Muscle of arm (tissue), 12 donors: ENCODE measurements around the gene PRKCE. TPM values are rescaled to one million over a fixed set of nuclear protein-coding genes. Genes with fewer than 3 reads are reported as not detected.

Source experiments
- DNase-seq: peaks from one replicate; pipeline ENCODE4 v3.0.0-alpha.2; 2013
- polyA plus RNA-seq, 12 donors: library from polyadenylated mRNA; unstranded; fragments of 120-200 nt; gene quantifications; one replicate each; pipeline ENCODE4 v1.2.1, GENCODE V29; 2013; ENCODE audit not compliant: insufficient read length in 12 of 12

The PRKCE gene
- polyA plus RNA-seq, 12 donors: 4.5 to 17.3 (median 5.4) TPM; not detected in 1

DNA sequence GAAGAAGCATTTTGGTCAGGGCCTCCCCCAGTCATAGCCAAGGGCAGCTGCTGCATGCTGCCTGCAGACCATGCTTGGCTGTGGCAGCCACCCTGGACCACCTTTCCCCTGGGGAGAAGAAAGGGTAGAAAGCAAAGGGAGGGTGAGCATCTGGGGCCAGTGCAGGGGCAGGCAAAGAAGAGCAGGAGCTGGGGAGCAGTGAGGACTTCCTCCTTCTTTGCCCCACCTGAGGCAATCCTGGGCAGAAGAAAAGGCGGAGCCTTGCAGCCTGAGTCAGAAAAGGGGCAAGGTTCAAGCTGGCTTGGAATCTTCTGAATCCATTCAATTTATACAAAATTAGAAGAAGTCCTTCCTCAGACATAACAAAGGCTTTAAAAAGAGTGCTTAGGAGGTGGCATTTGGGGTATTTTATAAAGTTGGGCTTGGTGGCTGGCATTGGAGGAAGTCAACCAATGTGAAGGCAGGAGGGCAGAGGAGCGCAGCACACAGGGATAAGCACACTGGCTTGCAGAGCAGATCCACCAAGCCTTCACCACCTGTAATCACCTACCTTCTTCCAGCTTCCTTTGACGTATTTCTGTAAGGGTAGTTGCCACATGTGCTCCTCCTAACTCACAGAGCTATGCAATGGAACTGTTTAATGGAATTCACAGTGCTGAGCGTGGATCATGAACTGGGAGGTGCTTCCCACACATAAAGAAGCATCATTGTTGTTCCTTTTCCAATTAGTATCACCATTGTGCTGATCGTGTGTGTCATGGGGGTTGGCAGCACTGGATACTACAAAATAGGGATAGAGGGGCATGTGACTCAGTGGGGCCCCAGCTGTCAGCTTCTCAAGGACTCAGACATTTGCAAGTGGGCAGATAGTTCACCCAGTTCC, 491.3 kb downstream of the PRKCE start:
- DNase-seq: no peak

DNA sequence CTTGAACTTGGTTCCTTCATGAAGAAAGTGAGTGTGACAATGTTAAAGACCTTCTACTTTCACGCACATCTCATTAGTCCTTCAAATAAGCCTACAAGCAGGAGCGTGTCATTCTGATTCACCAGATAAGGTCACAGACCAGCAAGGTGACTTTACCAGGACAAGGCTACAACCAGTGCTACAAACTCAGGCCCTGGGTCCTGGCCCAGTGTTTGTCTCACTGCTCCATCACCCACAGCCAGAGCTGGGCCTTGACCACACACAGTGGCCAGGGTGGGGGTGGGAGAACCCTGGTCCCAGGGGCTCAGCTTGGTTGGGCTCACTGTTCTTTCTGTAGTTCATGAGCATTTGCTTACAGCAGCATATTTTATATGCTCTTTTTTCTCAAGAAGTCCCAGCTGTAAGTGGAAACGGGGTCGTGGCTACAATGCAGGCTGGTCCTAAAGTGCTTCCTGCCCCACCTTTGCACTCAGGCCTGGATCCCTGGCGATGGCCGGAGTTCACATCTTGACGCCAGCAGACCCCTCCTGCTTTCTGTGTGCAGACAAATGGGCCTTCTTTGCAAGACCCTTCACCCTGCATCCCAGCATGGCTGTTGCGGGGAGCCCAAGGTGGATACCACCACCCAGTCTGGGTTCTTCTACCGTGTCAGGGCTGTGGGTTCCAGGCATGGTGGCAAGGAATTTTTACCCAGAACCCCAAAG, 492.1 kb downstream of the PRKCE start:
- no peak for DNase-seq

DNA sequence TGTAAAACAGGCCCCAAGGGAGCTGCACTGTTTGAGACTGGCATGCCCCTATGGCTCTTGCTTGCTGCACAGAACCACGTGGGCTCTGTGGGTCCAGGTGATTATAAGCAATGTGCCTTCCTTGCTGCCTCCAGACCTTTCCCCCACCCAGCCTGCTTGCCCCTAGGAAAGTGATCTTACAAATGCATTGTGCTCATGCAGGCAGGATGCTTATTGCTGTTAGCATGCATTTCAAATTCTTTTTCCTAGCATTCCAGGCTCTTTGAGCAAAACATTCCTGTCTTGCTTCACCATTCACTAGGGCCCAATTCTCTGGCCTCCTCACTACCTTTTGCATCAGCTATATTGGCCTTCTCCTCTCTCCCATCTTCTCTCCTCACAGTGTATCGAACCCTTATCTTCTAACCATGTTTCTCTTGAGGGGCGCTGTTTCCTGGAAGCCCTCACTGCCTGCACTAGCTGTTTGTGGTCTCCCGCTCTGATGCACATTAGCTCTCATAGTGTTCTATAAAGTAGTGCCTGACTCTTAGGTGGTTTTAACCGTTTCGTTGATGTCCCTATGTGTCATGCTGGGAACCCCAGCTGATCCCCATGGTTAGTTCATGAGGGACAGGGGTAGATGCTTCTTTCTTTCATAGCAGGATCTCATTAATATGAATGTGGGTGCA, 492.8 kb downstream of the PRKCE start:
- DNase-seq: no peak

DNA sequence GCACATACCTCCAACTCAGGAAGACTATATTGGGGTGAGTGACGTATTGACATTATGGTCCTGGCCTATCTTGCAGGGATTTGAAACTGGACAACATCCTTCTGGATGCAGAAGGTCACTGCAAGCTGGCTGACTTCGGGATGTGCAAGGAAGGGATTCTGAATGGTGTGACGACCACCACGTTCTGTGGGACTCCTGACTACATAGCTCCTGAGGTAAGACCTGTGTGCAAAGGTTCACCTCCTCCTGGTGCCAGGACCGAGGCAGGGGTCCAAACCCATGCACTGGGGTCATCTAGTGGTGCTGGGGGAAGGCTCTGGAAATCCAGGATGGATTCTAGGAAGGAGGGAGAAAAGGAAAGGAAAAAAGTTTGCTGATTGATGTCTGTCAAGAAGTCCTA, 493.5 kb downstream of the PRKCE start:
- DNase-seq: no peak

DNA sequence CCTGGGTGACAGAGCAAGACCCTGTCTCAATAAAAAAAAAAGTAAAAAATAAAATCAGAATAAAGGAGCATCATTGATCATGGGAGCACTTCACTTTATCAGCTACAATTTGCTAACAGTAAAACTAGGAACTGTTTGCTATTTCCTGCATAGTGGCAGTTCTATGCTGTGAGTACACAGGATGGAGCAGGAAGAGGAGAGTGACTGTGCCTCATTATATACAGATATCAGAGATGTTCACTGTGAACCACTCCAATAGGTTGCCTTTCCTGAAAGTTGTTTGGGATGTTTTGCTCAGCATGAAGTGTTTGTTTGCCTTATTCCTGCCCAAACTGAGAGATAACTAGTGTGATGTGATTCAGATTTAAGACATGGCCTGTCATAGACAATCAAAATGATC, 494.4 kb downstream of the PRKCE start:
- no peak for DNase-seq

DNA sequence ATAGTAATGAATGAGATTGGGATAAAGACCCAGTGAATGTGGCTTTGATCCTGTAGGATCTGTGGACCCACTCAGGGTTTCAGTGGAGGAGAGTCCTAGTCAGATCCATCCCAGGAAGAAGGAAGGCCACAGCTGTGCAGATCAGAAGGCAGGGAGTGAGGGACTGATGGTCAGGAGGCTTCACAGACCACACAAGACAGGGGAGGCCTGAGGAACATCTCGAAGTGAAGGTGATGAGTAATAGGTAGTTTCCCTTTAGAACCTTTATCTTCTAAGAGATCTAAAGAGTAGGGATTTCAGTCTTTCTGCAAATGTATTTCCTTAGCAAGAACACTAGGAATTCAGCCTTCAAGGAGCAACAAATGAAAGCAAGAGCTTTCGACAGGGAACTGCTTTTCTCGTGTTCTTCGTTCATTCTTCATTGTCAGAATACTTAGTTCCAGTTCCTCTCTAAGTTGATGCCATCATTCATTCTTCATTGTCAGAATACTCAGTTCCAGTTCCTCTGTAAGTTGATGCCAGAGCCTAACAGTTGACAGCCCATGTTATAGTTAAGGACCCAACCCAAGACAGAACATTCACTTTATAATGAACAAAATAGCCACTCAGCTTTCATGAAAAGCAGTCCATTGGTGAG, 495.5 kb downstream of the PRKCE start:
- DNase-seq: no peak

DNA sequence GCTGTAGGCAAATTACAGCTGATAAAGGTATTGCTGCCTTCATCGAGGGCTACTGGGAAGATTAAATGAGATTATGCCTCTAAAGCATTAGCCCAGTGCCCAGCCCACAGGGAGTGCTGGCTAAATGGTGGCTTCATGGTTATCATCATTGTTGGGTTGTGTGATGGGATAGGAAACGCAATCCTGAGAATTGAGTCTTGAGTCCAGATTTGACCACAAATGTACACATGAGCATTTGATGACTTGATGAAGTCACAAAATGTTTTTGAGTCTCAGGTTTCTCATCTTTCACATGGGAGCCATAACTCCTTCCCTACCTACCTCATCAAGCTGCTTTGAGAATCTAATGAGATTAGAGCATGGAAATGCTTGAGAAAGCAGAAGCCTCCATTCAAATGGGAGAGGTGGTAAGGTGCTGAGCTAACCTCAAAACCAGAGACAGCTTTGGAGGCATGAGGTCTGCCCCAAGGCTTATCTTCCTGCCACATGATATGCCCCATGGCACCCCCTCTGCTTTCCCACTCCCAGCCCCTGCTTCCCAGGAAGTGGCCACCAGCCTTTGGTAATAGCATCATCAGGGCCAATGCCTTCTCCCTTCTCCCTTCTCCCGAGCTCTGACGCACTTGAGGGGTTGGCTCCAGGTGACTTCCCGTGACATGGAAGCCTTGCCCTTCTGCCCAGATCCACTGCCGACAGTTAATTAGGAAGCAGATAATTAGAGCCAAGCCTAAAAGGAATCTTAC, 496.3 kb downstream of the PRKCE start:
- no peak for DNase-seq

DNA sequence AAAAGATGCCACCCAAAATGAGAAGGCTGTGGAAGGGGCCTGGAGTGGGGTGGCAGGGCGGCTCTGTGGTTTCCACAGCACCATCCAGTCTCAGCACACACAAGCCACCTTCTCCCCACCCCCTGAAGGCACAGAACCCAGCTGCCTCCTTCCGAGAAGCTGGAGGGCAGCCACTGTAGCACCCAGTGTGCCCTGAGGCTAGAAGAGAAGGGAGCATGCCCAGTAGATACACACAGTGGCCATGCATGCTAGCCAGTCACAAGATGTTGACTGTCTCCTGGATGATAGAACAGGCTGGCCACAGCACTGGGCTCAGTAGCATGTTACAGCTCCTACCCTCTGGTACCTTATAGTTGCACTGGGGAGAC, 496.9 kb downstream of the PRKCE start:
- DNase-seq: no peak

DNA sequence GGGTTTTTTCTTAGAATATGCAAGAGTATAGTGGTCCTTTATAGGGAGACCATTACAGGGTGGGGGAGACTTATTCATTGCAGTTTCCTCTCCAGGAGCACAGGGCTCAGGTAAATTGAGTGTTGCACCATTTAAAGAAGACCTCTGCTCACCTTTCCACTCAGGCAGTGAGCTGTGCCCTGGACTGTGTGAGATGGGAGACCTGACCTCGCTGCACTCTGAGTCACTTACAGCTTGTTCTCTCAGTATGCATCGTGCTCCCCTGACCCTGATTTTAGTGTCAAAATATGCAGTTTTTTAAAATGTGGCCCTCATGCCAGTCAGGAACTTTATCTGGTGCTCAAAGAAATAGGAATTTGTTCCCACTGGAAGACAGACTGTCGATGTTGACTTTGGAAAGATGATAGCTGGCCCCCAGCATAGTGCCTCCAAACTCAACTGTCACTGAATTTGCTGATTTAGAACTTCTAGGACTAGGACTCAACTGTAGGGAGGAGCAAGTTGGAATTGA, 499.0 kb downstream of the PRKCE start:
- no peak for DNase-seq

DNA sequence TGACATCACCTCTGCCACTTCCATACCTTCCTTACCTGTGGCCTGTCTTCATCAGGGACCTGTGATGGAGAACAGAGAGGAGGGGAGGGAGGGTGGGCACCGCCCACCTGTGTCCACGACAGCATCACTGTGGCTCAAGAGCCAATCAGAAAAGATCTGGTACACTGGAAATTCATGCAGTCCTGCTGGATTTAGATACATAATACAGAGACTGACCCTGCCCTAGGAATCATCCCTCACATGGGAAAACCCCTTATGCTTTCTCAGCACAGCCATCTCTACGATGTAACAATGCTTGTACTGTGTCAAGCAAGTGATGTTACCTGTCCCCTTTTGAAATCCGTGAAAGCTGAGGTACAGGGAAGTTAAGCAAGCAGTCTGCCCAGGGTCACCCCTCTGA, 500.1 kb downstream of the PRKCE start:
- no peak for DNase-seq

DNA sequence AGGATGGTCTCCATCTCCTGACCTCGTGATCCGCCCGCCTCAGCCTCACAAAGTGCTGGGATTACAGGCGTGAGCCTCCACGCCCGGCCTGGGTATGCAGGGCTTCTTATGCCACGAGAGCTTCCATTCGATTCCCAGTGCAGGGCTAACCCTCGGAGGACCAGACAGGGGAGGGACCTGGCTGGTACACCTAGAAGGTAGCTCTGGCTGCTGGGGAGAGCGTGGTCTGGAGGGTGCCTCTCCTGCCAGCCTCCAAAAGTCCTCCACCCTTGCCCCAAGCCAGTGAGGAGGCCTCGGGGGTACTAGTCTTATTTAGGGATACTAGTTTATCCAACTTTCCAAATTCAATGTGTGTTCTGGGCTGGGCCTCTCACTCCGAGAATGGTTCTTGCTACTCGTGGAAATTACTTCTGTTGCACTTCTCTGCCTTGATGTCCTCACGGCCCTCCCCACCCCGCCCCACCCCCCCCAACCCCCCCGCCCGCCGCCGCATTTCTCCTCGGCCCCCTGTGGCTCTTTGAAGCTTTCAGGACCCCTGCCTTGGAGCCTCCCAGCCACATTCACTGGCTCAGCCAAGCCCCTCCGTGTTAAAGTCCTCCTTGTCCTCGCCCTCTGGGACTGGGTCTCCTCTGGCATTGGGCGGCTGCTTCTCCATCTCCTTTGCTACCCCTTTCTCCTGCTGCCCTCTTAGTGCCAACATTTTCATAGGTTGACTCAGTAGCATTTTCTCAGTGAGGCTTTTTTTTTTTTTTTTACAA, 502.7 kb downstream of the PRKCE start:
- no peak for DNase-seq

DNA sequence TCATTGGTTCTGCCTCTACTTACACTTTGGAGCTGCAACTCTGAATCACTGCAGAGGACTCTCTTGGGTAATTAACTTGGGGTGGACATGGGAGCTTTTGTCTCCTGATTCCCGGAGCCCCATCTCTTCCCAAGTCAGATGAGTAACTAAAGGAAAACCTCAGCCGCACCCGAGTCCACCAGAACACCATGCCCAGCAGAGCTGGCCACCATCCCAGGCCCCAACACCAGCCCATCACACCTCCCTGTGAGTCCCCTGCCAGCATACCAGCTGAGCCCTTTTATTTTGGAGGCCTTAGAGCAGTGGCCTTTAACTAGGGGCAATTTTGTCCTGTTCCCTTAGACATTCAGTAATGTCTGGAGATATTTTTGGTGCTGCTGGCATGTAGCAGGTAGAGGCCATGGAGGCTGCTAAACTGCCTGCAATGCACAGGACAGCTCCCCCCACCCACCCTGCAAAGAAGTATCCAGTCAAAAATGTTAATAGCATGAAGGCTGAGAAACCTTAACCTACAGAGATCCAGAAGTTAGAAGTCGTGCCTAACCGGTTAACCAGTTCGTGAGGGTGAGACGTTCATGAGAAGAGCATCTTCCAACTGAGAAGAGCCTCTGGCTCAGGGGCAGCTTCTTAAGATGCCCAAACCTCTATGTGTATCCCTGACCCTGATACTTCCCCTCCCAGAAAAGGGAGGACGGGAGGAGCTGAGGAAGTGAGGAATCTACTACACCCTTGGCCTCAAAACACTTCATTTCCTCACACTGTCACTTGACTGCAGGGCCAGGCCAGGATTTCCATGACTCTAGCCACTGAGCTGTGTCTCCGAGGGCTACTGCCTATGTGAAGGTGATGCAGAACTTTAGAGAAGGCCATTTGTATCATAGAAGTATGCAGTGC, 505.8 kb downstream of the PRKCE start:
- DNase-seq: no peak

DNA sequence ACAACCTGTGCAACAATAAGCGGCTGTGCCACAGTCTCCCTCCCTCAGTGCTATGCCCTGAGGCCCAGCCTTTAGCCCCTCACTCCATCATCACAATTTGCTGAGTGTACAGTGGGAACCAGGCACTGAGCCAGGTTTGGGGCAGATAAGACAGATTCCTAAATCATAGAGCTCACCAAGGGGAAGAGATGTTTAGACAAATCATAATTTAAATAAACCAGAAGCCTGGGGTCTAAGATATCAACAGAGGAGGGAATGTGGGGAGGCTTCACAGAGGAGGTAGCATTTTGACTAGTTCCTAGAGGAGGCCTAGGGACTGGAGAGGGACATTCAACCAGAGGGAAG, 506.5 kb downstream of the PRKCE start:
- DNase-seq: no peak

DNA sequence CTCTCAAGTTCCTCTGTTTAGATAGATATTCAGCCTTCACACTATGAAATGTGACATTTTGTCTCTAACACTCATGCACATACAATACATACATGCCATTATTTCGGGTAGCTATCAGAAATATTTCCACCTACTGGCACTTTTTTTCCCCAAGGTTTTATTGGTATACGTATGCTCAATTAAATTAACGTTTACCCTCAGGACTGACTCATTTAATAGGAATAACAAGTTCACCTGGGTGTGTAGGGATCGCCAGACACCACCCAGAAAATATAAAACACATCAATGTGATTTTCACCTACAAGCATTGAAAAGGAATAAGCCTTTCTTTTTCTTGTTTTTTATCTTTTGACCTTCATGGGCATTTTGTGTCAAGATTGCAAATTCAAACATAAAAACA, 507.2 kb downstream of the PRKCE start:
- DNase-seq: no peak

DNA sequence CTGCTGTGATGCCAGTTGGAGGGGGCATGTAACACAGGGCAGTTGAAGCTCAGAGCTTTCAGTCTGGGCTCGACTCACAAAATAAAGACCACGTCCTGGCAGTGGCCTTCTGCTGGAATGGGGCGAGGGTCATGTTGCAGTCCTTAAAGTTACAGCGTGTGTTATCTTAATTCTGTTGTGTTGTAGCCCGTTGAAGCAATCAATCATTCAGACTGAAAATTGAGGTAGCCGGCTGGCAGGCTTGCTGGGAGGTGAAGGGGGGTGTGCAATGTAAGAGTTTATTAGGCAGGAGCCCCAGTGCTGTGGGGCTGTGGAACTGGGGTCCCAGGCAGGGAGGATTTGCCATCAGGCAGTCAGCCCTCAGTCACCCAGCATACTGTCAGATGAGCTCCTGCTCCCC, 508.9 kb downstream of the PRKCE start:
- DNase-seq: no peak

DNA sequence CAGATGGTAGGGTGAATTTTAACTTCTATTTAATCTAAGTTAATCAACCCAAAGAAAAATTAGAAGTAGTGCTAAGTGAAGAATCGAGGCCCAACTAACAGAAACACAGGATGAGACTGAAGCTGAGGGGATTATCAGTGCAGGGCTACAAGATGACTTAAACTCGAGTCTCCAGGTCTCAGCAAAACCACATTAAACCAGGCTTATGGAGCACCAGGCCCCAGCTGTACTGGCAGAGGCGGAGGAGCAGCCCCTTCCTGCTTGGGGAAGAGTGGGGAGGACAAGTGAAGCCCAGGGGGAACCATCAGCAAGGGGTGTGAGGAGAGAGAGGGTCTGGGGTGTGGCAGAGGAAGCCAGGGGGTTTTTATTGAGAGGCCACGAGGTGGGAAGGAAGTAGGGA, 509.8 kb downstream of the PRKCE start:
- no peak for DNase-seq

DNA sequence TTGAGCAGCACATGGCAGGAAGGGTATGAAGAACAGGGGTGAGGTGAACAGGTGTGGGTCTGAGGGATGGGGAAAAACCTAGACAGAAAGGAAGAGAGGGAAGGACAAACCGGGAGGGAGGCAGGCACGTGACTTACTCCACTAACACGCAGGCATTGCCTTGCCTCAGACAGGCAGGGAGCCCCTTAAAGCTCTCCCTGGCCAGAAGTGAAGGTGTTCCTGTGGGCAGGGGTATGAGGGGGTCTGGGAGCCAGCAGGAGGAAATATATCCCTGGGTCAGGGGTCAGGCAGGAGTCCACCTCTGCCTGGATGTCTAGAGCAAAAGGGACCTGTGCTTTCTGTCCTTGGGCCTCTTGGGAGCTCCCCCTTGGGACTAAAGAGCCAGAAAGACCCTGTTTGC, 510.4 kb downstream of the PRKCE start:
- DNase-seq: no peak

DNA sequence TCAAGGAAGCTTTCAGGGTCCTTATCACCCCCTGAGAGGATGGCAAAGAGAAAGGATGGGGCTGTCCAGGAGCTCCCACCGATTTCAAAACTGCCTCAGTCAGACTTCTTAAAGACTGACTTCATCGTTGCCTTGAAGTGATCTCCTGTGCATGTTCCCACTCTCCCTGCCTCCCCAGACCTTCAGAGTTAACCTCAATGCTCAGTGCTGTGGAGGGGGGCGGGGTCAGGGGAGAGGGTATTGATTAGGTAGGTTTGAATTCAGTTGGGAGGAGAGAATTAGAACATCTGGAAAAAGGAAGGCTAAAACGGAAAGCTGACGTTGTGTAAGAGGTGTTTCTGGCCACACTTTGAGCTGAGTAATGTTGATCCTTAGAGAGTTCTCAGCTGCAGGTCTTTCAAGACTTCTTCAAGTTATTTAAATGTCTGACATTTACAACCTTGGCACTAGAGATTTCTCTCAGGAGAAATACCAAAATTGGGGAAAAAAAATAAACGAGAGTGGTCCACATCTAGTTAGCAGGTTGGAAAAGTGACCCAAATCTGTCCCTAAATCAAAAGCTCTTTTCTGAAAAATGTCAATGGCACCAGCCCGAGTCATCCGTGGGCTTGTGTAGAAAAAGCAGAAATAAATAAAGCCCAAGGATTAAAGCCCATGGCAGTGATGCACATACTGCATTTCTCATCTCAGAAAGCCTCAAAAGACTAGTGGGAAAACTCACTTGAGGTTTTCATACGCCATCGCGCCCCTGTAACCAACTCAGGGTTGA, 511.0 kb downstream of the PRKCE start:
- no peak for DNase-seq

DNA sequence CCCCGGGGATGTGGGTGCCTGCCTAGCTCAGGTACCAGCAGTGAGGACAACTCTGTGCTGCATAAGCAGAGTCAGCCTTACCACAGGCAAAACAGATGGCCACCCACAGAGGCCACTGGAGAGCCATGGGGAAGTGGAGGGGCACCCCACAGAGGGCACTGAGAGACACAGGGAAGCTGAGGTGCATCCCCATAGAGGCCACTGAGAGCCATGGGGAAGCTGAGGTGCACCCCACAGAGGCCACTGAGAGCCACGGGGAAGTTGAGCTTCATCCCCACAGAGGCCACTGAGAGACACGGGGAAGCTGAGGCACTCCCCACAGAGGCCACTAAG, 511.6 kb downstream of the PRKCE start:
- no peak for DNase-seq
